Measurements from ENCODE around the gene HYAL3. TPM values are rescaled to one million over a fixed set of nuclear protein-coding genes. Genes with fewer than 3 reads are reported as not detected.

The HYAL3 gene
- total and polyA plus RNA-seq, 2 of the 13 experiments (the other 11 are each of a cell fraction or from before 2014, with no cell fraction given): 5.5 to 10.4 TPM

DNA sequence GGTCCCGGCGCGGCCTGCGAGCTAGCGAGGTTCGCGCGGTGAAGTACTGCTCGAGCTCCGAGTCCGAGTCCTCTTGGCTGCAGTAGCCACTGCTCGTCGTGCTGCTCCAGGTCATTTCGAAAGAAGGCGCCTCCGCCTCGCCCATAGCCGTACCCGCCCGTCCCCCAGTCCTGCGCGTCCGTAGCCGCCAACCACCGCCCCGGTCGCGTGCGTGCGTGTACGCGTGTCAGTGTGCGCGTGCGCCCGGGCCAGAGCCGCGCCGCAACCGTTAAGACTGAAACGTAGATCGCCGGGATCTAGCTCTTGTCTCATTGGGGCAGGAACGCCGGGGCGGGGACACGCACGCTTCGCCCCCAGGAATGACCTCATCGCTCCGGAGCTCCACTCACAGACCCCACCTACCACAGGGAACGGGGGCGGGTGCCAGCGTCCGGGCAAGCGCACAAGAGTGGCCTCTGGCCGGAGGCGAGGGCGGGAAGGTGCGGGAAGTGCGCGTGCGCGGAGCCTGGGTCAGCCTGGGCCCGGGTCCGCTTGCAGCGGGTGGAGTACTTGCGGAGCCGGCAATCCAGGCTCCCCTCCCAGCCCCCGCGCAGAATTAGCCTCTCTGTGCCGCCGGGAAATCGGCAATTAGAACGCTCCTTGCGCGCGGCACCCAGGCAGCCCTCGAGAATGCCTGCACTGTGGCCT lies 38.1 kb upstream of the HYAL3 start (continued):
- TF ChIP-seq ARID3A (IDR thresholded peaks at IDR 0.05; ENCODE audit: low read depth, low read length) (no peak), RFXANK (CRISPR knock-in tag; IDR thresholded peaks at IDR 0.05) (no peak), ZNF672 (CRISPR knock-in tag; IDR thresholded peaks at IDR 0.05) (no peak; the same call in 1 of the 2 replicates), TFE3 (CRISPR knock-in tag; IDR thresholded peaks at IDR 0.05) (no peak; the same call in none of the 2 replicates), ZNF24 (IDR thresholded peaks at IDR 0.05) (no peak), GATA4 (IDR thresholded peaks at IDR 0.05; ENCODE audit: borderline replicate concordance, low read depth) (peak; percentile 56), ATF5 (CRISPR knock-in tag; IDR thresholded peaks at IDR 0.05; ENCODE audit: low read depth) (no peak), RBM22 (optimal IDR thresholded peaks at IDR 0.05; ENCODE audit: low read length) (no peak), GZF1 (CRISPR knock-in tag; IDR thresholded peaks at IDR 0.05) (no peak), ZNF333 (CRISPR knock-in tag; IDR thresholded peaks at IDR 0.05; ENCODE audit: borderline replicate concordance) (peak; percentile 82; the same call in 1 of the 2 replicates), ZBTB14 (CRISPR knock-in tag; IDR thresholded peaks at IDR 0.05) (peak; percentile 91), NAIF1 (CRISPR knock-in tag; IDR thresholded peaks at IDR 0.05; ENCODE audit: borderline replicate concordance) (peak; percentile 65; the same call in 1 of the 2 replicates), BORCS8-MEF2B (CRISPR knock-in tag; IDR thresholded peaks at IDR 0.05) (peak; percentile 63; the same call in 1 of the 2 replicates), ZBTB38 (CRISPR knock-in tag; IDR thresholded peaks at IDR 0.05) (peak; percentile 27; the same call in 1 of the 2 replicates), AGO2 (optimal IDR thresholded peaks at IDR 0.05; ENCODE audit: low read depth, low read length) (no peak), ZNF562 (CRISPR knock-in tag; IDR thresholded peaks at IDR 0.05; ENCODE audit: borderline replicate concordance) (no peak; the same call in 1 of the 2 replicates)
- TF ChIP-seq, protein P1, sequence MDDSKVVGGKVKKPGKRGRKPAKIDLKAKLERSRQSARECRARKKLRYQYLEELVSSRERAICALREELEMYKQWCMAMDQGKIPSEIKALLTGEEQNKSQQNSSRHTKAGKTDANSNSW (CRISPR knock-in tag; IDR thresholded peaks at IDR 0.05; ENCODE audit: borderline replicate concordance): no peak
- TF ChIP-seq, protein P2, sequence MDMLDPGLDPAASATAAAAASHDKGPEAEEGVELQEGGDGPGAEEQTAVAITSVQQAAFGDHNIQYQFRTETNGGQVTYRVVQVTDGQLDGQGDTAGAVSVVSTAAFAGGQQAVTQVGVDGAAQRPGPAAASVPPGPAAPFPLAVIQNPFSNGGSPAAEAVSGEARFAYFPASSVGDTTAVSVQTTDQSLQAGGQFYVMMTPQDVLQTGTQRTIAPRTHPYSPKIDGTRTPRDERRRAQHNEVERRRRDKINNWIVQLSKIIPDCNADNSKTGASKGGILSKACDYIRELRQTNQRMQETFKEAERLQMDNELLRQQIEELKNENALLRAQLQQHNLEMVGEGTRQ (IDR thresholded peaks at IDR 0.05; ENCODE audit: low read depth, low read length): no peak
- TF ChIP-seq, protein P2 (CRISPR knock-in tag; IDR thresholded peaks at IDR 0.05; ENCODE audit: borderline replicate concordance): peak; percentile 38; the same call in 1 of the 2 replicates
- TF ChIP-seq, protein P3, sequence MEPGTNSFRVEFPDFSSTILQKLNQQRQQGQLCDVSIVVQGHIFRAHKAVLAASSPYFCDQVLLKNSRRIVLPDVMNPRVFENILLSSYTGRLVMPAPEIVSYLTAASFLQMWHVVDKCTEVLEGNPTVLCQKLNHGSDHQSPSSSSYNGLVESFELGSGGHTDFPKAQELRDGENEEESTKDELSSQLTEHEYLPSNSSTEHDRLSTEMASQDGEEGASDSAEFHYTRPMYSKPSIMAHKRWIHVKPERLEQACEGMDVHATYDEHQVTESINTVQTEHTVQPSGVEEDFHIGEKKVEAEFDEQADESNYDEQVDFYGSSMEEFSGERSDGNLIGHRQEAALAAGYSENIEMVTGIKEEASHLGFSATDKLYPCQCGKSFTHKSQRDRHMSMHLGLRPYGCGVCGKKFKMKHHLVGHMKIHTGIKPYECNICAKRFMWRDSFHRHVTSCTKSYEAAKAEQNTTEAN (CRISPR knock-in tag; conservative IDR thresholded peaks at IDR 0.05): peak; percentile 71; the same call in 1 of the 2 replicates
